Measurements from ENCODE around the gene SYNDIG1.

Gene SYNDIG1

DNA sequence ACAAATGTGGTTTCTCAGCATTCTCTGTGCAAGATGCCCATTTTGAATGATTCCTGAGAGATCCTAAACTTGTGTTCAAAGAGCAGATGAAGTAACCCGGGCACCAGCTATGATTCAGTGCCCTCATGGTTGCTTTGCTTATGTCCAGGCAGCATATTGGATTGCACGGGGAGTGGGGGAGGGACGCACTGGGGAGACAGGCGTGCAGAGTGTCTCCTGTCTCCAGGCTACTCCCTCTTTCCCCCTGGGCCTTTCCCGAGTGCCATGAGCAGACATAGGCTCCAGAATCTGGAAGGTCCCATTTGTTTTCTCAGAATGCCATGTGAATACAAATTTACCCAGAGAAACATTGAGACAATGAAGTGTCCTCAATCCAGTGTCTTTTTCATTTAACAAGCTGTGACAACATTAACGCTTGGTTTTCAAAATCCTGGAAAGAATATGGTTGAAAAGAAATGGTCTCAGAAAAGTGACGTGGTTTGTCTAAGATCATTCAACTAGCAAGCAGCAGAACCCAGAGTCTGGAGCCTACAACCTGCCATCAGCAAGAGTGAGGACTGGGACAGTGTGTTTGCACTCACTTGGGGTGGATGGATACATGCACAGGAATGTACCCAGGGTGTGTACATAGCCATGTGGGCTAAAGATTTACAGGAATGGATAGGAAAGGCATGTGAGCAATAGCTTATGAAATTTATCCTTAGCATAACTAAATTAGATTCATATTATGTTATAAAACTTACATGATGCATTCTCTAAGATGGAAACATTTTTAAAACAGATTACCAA, 4.2 kb downstream of the SYNDIG1 start:
- DNase-seq, result no peak

DNA sequence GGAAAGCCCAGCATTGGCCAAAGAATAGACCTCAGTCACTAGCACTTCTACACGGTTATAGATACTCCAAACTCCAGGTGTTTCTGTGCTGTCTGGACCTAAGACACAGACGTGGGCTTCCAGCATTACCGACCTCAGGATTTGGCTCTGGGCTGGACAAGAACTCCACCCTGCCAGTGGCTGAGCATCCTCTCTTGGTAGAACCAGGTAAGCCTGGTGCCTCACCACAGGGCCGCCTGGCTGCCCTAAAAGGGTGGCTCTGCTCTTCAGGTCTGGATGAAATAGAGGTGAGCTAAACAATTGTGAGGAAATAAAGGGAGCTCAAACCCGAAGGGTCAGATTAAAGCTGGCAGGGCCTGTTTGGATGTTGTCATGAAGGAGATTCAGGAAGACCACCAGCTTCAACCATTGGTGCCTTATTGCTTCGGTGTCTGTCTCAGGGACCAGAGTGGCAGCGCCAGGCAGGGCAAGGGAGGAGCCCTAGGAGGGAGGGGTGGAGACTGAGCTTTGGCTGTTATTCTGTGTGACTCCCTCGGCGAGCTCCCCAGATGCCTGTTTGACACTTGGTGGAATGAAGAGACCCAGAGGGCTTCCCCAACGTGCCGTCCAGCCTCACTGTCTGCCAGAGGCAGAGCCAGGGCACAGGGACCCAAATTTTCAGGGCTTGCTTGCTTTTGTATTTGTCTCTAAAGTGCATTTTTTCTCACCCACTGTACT, 8.6 kb downstream of the SYNDIG1 start:
- DNase-seq, result no peak

DNA sequence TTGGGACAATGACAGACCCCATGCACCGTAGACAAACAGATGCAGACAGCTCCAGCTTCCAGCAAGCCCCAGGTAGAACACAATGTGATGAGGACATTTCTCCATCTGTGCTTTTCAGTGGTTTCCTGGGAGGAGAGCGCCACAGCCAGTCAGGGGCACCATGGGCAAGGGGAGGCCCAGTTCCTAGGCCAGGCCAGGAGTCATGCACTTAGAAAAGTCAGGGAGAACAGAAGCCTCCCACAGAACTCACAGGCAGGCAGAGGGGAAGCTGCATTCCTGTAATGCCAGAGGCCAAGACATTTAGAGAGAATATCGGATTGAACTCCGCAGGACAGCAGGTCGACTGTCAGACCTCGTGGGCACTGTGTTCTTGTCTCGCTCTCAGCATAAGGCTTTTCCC, 9.2 kb downstream of the SYNDIG1 start:
- DNase-seq, result no peak

DNA sequence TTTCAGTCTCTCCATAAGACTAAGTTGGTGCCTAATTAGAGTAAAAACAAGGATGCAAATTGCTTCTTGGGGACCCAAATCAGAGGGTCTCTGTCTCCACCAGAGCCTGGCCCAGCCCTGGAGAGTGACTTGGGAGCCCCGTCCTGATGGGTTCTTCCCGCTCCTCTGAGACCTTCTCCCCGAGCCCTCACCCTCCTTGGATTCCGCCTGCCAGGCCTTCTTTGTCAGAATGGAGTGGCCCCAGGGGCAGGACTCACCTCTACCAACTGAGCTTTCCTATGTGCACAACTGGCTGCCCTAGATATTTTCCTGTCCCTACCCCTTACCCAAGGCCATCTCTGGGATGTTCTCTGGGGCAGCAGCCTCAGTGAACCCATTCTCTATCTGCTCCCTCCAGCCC, 9.7 kb downstream of the SYNDIG1 start:
- DNase-seq, result no peak

DNA sequence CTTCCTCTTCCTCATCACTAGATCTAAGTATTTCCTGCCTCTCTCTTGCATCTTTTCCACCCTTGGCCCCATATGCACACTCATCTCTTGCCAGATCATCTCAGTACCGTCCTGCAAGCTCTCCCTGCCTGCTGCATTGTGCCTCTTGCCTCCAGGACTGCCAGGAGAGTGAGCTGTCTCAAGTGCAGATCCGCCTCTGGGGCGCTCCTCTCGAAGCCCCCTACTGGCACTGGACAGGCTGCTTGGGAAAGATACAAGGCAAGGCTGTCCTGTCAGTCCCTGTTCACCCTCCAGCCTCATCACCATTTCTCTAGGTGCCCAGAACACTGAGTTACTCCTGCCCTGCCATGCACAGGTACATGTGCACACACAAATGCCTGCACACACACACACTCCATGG, 10.2 kb downstream of the SYNDIG1 start:
- no peak for DNase-seq

DNA sequence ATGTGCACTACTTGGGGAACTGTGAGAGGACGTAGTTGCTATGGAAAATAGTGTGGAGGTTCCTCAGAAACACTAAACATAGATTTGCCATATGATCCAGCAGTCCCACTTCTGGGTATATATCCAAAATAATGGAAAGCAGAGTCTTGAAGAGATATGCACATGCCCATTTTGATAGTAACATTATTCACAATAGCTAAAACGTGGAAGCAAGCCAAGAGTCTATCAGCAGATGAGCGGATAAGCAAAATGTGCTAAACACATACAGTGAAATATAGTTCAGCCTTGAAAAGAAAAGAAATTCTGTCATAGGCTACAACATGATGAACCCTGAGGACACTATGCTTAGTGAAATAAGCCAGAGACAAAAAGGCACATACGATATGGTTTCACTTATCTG, 11.1 kb downstream of the SYNDIG1 start:
- DNase-seq, result no peak

DNA sequence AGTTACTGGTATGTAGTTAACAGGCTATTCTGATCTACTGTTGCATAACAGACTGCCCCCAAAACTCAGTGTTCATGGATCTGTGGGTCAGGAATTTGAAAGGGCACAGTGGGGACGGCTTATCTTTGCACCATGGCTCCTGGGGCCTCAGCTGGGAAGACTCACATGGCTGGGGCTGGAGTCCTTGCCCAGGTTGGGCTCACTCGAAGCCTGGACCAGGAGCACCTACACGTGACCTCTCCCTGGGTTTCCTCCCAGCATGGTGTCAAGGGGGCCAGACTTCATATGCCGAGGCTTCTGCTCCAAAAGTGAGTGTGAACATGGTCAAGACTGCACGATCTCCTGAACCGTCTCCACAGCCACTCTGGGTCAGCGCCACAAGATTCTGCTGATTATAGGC, 11.7 kb downstream of the SYNDIG1 start:
- no peak for DNase-seq

DNA sequence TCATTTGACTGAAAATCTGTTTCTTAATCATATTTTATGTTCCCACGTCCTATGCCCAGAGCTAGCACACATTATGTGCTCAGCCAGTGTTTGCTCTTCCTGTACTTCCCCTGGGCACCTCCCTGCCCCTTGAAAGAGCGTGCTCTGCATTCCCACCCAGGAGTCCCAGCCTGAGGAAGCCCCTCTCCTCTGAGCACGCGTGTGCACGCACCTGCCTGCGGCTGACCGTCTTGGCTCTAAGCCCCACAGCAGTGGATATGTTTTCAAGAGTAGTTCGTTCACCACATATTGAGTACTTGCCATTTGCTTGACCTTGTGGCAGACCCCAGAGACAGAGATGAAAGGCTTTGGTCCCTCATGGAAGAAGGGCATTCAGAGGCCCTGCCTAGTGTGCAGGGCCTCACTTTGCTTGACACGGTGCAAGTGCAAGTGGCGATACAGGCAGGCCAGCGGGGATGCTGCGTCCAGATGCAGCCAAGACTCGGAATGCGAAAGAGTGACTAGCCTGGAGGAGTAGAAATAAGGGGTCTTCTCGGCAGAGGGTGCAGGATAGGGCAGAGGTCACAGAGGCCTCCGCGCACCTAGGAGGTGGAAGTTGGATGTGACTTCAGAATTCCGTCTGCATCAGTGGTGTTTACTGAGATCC, 14.1 kb downstream of the SYNDIG1 start:
- DNase-seq, result no peak

DNA sequence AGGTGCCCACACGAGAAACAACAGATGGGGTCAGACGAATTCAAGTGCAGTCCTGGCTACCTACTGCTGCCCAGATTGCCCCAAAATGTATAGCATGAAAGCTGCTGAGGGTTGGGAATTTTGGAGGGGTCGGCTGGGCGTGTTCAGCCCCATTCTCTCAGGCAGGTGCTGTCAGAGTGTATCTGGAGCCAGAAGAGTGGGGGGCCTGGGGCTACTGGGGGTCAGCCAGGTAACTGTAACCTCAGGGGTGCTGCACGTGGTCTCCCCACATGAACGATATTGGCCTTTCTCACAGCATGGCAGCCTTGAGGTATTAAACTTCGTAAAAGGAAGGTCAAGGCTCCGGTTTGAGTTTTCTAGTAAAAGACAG, 14.6 kb downstream of the SYNDIG1 start:
- DNase-seq, result no peak

DNA sequence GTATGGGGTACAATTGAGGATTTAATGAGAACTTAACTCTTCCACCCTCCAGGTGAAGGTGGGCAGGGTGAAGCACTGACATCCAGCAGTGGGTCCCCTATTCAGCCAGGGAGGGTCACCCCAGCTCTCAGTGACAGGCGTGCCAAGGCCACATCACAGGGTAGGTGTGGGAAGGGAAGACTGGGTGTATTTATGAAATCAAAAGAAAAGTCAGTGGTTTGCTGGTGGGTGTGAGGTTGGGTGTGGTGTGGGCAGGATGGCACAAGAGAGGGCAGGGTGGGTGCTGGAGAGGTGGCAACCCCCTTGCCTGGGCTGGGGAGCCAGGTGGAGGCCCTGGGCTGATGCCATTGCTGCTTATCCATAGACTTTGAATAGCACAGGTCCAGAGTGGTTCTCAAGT, 16.6 kb downstream of the SYNDIG1 start:
- no peak for DNase-seq

DNA sequence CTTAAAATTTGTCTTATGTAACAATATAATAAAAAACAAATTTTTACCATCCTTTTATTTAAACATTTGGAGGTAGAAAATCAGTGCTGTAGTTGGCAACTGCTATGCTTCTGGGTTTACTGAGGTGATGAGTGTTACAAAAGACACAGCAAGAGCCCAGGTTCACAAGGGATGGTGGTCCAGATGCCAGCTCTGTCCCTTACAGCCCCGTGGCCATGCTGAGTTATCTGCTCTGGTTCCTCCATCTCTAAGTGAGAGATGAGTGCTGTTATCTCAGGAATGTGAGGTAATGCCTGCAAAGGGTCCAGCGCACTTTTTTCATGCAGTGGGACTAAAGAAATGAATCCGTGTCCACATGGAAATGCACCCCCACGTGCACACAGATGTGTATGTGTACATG, 17.8 kb downstream of the SYNDIG1 start:
- DNase-seq, result no peak

DNA sequence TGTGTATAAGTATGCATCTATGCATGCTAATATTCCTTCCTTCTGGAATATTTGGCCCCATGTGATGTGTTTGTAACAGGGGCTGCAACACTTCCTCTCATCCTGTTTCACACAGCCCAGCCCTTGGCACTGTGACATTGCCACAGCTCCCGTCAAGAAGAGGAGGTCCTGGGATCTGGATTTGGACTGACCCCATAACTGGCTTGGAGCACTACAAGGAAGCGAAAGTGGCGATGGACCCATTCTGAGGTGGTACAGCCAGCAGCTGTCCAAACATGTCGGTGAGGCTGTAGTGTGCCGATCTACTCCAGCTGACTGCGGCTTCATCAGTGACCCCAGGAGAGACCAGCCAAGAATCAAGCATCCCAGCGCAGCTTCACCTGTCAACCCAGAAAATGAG, 18.2 kb downstream of the SYNDIG1 start:
- DNase-seq, result no peak

DNA sequence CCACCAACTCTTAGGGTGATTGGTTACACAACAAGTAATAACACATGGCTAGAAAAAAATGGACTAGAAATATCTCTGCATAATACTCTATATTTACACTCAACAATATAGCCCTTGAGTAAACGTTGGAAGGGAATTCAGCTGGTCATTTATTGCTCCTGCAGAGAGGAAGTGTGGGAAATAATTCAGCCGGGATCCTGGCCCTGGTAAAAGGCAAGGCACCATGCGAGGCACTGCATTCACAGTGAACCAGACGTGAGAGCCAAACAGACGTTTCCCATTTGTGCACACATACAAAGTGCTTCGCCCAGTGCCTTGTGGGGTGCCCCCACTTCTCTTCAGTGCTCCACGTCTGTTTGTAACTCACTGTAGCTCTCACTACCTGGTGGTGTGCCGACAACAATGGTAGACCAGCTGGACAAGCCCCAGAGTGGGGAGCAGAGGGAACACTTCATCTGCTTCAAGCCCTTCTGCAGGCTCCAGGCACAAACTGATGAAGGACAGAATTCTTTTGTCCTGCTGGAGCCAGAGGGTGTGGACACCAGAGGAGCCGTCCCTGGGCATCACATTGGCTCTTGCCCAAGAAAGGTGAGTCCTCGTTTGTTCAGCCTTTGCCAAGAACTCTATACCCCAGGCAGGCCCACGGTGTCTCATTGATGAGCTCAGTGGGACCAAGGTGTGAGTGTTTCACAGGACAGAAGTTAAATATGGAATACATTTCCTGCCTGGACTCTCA, 18.8 kb downstream of the SYNDIG1 start:
- peak; percentile 38 for DNase-seq

DNA sequence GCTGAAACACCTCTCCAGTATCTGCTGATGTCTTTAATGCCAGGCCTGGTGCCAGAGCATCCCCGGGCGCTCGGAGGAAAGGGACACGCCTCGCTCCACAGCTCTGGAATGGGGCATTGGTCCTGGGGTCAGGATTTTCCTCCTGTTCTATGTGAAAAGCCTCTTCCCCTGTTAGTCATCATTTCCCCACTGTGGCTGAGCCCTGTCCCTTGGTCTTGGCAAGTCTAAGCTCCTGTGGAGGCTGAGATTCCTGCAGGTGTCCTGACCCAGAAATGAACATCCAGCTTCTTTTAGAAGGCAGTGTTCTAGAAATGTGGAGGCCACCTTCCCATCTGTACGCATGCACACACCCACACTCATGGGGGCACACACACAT, 19.4 kb downstream of the SYNDIG1 start:
- DNase-seq, result no peak

DNA sequence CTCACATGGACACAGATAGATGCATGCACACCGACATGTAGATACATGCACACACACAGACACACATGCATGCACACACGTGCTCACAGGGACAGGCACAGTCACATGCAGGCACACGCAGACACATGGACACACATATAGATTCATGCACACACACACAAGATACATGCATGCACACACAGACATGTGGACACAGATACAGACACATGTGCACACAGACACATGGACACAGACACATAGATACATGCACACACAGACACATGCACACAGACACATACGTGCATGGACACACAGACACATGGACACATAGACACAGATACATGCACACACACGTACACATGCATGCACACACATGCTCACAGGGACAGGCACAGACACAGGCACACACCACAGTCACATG, 19.8 kb downstream of the SYNDIG1 start:
- no peak for DNase-seq

DNA sequence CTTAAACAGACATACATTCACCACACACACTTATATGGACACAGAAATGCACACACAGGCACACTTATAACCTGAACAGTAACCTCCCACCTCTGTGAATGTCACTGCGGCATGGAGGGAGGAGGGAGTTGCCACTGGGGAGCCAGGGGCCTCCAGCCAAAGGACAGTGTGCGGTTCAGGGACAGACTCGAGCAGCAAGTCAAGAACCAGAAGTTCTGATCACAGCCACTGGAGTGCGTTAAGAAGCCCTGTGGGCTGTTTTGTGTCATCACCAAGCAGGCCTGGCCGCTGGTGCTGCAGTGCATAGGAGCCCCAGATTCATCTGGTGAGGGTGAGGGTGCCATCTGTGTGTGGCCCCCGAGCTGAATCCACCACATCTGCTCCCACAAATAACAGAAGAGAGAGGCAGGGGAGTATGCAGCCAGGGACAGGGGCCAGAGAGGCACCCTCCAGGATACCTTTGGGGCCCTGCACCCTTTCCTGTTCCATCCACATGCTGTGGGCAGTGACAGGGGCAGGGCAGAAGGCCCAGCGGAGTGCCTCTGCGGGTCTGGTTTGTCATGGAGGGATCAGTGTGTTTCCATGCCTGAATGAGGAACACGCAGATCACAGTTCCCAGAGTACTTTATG, 20.3 kb downstream of the SYNDIG1 start:
- DNase-seq, result no peak

DNA sequence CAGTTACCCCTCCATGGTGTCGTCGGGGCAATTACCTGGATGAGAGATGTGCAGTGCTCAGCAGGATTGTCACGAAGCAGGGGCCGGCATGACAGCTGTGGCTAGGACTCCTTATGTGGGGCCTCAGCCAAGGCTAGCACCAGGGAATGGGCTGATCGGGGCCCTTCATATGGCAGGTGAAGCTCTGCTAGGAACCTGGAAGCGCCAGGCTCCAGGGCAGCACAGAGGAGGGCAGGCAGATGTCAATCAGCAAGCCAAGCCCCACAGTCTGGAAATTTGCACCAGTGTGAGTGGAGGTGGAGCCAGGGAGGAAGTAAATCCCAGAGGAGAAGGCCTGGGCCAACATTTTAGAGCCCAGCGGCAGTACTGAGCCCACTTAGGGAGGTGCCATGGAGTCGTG, 21.2 kb downstream of the SYNDIG1 start:
- no peak for DNase-seq

DNA sequence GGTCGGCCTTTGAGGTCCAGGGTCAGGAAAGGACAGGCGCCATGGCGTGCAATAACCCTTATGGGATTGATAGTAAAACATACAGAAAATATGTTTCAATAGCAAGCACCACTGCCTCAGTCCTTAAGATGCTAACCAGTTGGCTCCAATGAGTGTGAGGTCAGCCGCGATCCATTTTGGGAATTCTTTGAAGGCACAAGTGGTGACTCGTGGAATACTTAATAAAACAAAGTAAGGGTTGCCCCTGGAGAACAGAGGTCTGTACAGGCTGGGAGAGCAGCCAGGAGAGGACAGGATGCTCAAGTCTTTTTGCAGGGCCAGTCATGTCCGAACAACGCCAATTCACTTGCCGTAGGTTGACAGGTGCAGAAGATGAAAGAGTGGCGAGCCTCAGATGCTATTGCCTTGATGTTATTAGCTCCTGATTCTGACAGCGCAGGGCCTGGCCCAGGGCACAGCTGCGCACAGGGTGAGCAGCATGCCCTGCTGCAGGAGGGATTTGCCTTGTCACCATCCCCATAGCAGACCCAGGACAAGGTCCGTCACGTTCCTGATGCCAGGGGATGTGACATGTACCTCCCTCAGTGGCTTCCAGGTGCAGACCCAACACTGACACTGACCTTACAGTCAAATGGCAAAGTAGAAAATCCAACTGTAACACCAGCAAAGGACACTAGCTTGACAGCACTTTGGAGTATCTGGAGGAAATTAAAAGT, 21.8 kb downstream of the SYNDIG1 start:
- no peak for DNase-seq

DNA sequence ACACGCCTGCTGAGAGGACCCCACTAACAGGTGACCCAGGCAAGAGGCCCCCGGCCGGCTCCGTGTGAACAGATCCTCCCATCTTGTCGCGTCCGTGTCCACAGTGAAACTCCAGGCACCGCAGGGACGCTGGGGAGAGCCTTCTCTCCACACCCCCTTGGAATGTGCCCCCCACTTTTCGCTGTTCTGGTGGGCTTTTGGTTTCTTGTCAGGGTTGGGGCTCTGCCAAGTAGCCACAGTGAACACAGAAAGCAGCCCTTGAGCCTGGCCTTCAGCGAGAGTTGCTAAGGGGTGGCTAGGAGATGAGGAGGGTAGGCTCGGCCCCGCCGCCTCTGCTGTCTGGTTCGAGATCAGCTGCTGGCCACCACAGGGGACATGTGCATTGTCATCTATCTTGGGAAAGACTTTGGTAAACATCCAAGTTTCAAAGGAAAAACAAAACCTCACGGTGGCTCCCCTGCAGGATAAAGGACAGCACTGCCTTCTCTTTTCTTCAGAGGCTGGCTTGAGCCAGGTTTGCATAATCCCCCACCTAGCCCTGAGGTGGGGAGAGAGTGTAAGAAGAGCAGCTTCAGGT, 22.7 kb downstream of the SYNDIG1 start:
- no peak for DNase-seq

DNA sequence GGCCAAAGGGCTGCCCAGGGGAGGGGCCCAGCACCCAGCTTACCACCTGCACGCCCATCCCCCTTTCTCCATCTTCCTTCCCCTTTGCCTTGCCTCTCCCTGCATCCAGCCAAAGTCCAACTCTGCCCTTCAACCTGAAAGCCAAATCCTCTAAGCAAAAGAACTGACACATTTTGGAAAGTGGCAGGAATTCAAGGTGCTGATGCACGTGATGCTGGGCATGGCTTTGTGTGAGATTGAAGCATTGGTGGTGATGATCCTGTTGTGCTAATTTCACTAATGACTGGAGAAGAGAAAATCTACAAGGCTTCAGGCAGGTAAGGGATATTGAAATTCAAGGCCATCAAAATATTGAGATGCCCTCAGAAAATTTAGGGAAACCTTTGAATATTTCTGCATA, 23.3 kb downstream of the SYNDIG1 start:
- no peak for DNase-seq

DNA sequence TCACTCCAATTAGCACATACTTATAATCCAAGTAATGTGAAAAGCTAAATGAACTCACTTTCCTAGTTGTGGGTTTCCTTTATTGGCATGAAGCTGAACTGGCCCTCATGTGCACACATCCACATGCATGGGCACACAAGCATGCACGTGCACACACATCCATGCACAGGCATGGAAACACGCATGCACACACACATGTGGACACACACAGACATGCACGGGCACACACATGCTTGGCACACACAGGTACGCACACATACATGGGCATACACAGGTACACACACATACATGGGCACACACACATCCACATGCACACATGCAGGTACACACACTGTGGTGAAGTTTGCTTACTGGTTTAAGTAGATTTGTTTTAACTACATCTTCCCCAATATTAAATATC, 23.8 kb downstream of the SYNDIG1 start:
- DNase-seq, result no peak
